Thoracic aorta (tissue), 2 donors: ENCODE measurements around the gene HDAC4. TPM values are rescaled to one million over a fixed set of nuclear protein-coding genes. Genes with fewer than 3 reads are reported as not detected.

ENCODE experiments used
- ATAC-seq: fragments of 150-250 bp; one replicate; pipeline ENCODE4 v1.8.0; 2017; ENCODE audit warnings: low read depth; ENCODE audit not compliant: insufficient number of reproducible peaks, low FRiP score
- DNase-seq: peaks from one replicate; pipeline ENCODE4 v3.0.0-alpha.2; 2020; ENCODE audit warnings: low spot score
- H3K27ac ChIP-seq, 2 donors: fragments of 200-600 bp; sonication (generic); 1 replicate in 1 of 2; 2 replicates in 1 of 2; pipeline ENCODE4 v1.5.1; 2016; ENCODE audit warnings: mild to moderate bottlenecking in 2 of 2, moderate library complexity in 2 of 2
- H3K27me3 ChIP-seq: fragments of 200-600 bp; sonication (generic); replicated peaks from 2 replicates; pipeline ENCODE4 v1.6.0; 2016; ENCODE audit warnings: mild to moderate bottlenecking; ENCODE audit not compliant: insufficient read depth
- H3K36me3 ChIP-seq: fragments of 200-600 bp; sonication (generic); one replicate; pipeline ENCODE4 v1.5.1; 2016
- H3K4me1 ChIP-seq, 2 donors: fragments of 200-600 bp; sonication (generic); 1 replicate in 1 of 2; 2 replicates in 1 of 2; pipeline versions ENCODE4 v1.5.1 to v1.6.0; 2016; ENCODE audit warnings: low read depth in 2 of 2, mild to moderate bottlenecking in 1 of 2; ENCODE audit not compliant: control insufficient read depth in 1 of 2
- H3K4me3 ChIP-seq: fragments of 200-600 bp; sonication (generic); 2 replicates; pipeline ENCODE4 v1.5.1; 2016; ENCODE audit warnings: mild to moderate bottlenecking
- H3K9me3 ChIP-seq: fragments of 200-600 bp; sonication (generic); 2 replicates; pipeline ENCODE4 v1.5.1; 2016
- CTCF ChIP-seq: fragments of 200-600 bp; sonication (generic); IDR thresholded peaks from one replicate; pipeline ENCODE4 v1.5.1; 2019; ENCODE audit warnings: antibody characterized with exemption
- total RNA-seq, 2 donors: library from RNA; depleted of rRNA; stranded (reverse); fragments of >200 nt; gene quantifications; one replicate each; pipeline versions ENCODE4 v1.1.0 to v1.2.3, GENCODE V29; 2016

HDAC4 gene
- total RNA-seq, 2 donors from 2014 or later, result 79.2 to 163 TPM

GRCh38 chr2:239065962-239066361, 334.9 kb downstream of the HDAC4 start:
- DNase-seq, result no peak
- no peak for ATAC-seq
- H3K36me3 ChIP-seq, result peaks cover 46% of the 10 kb centered on the region
- no peaks in the 10 kb centered on the region for H3K4me1 ChIP-seq
- no peak overlapping the region for H3K27ac ChIP-seq
- TF ChIP-seq CTCF, result no peak
- H3K27me3 ChIP-seq, result no peaks in the 10 kb centered on the region
- H3K4me3 ChIP-seq, result no peak overlapping the region
- no peaks in the 10 kb centered on the region for H3K9me3 ChIP-seq

GRCh38 chr2:239065537-239065936, 335.3 kb downstream of the HDAC4 start:
- H3K4me3 ChIP-seq, result no peak overlapping the region
- H3K36me3 ChIP-seq, result peaks cover 43% of the 10 kb centered on the region
- no peak overlapping the region for H3K27ac ChIP-seq
- no peak for TF ChIP-seq CTCF
- no peaks in the 10 kb centered on the region for H3K4me1 ChIP-seq
- no peak for DNase-seq
- H3K9me3 ChIP-seq, result no peaks in the 10 kb centered on the region
- H3K27me3 ChIP-seq, result no peaks in the 10 kb centered on the region
- no peak for ATAC-seq

DNA sequence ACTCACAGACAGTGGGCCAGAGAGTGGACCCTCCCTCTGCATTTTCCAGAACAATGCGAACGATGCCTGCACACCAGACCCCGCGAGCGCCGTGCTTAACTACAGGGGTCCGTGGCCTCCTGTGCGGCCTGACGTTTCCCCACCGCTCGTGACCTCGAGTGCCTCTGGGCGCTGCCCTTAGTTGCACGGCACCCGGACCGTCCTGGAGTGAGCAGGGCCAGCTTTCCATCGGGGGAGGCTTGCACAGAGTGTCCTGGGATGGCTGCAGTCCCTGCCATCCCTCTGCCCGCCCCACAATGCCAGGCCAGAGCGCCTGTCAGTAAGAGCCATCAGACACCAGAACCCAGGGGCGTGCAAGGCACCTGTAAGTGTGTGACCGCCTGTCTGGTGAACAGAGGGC, 335.9 kb downstream of the HDAC4 start:
- TF ChIP-seq CTCF, result no peak
- Histone ChIP-seq H3K4me3 (no peak overlapping the region), H3K9me3 (no peaks in the 10 kb centered on the region), H3K36me3 (peaks cover 43% of the 10 kb centered on the region), H3K4me1 (no peaks in the 10 kb centered on the region), H3K27ac (no peak overlapping the region), H3K27me3 (no peaks in the 10 kb centered on the region)
- no peak for ATAC-seq
- DNase-seq, result no peak

DNA sequence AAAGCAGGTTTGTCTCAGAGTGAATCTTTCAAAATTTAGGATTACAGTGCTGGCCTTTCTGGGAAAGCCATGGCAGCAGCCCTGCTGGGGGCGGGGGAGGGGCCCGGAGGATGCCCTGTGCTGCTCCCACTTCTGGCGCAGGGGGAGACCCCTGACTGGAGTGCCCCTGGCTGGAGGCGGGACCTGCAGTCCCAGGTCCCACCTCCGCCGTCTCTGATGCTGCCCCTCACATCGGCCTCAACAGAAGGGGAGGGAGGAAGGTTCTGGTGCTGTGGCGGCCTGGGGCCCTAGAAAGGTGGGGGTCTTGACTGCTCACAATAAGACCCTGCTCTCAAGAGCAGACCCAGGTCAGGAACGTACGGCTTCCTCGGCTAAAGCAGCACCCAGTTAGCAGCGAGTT, 336.6 kb downstream of the HDAC4 start:
- H3K4me3 ChIP-seq, result no peak overlapping the region
- peaks cover 43% of the 10 kb centered on the region for H3K36me3 ChIP-seq
- no peaks in the 10 kb centered on the region for H3K9me3 ChIP-seq
- H3K4me1 ChIP-seq, result no peaks in the 10 kb centered on the region
- no peak for TF ChIP-seq CTCF
- DNase-seq, result no peak
- H3K27me3 ChIP-seq, result no peaks in the 10 kb centered on the region
- no peak for ATAC-seq
- H3K27ac ChIP-seq, result no peak overlapping the region

DNA sequence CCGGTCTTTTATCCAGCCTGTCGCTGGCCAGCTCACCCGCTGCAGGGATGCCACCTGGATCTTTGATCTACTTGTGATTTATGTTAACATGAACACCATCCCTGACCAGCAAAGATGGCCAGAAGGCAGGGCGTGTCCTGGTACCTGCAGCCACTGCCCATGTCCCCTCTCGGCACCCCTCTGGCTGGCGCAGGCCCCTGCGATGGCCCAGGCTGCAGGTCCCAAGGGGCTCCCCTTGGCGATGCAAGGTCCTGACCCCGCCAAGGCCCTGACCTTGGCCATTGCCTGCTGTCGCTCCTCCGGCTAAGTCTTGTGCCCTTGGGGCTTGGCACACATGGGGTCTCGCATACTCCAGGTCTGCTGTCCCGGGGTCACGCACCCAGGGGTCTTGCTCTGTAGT, 338.1 kb downstream of the HDAC4 start:
- no peaks in the 10 kb centered on the region for H3K27me3 ChIP-seq

More for the DNA sequence above, 338.1 kb downstream of the HDAC4 start:
- Histone ChIP-seq H3K36me3 (peaks cover 37% of the 10 kb centered on the region), H3K4me3 (no peak overlapping the region), H3K9me3 (peaks cover 3% of the 10 kb centered on the region), H3K27ac (no peak overlapping the region), H3K4me1 (no peaks in the 10 kb centered on the region)
- no peak for TF ChIP-seq CTCF
- ATAC-seq (no peak), DNase-seq (no peak)
